Stimulated activated naive CD4-positive, alpha-beta T cell (primary cell): ENCODE measurements around the gene ITLN1.
A peak's percentile ranks its signal among the peaks of the same experiment; 100 is the strongest.

Experiments used
- DNase-seq, 6 experiments: peaks; one replicate each; lab custom pipeline; 2025; lab: John Stamatoyannopoulos, UW

ITLN1 gene

DNA sequence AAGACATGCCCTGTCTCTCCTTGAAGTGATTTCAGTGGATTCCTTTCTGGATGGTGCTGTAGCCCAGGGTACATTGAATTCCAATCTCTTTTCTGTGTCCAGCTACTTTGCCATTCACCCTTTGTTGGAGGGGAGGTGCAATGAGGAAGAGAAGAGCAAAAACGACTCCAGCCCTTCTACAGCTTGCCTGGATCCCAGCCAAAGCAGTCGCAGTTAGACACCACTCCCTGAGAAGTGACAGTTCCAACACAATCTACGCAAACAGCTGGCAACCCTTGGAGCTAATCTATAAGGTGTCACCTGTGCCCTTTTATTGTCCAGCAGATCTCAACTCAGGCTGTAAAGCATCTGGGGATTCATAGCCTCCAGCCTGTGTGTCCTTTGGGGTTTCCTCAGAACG lies 26.9 kb downstream of the ITLN1 start:
- no peak for DNase-seq

DNA sequence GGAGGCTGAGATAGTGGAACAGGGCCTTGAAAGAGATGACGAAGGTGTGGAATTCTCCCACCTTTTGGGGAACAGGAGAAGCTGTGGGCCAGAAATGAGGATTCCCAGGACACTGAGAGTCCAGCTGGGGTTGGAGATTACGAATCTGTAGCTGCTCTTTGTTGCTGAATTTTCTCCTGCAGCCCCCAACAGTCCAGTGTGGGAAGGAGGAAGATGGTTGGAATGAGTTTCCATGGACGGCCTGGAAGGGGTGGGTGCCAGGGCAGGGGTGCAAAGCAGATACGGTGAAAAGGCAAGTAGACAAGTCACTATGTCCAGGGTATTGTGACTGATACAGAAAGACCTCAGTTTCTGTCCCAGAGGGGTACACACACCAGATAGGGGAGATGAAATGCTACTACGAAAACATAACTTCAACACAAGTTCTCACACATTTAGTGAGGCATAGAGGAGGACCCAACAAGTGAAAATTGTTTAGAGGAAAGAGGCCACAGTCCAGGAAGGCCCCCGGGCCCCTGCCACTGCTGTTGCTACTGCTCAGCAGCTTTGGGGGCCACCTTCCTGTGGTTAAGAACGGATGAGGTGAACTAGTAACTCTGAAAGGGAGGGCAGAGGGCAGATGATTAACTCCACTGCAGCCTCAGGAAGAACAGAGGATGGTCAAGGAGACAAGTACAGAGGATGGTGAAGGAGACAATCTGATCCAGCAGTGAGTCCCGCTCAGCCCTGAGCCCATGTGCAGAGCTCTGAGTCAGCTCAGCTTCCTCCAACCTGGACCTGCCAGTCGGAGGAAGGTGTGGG lies 29.6 kb downstream of the ITLN1 start:
- no peak for DNase-seq

DNA sequence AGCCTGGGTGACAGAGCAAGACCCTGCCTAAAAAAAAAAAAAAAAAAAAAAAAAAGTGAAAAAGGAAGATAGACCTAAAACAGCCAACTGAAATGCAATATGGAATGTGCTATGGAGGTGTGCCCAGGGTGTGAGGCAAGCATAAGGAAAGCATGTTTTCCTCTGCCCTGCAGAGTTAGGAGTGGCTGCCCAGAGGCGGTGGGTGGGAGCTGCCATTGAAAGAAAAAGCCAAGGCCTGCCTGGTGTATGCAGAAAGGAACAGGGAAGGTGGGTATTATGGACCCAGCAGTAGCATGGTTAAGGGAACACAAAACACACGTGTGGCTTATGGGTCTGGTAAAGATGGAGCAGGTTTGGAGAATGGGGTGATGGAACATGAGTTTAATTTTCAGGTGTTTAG lies 31.2 kb downstream of the ITLN1 start:
- no peak for DNase-seq

DNA sequence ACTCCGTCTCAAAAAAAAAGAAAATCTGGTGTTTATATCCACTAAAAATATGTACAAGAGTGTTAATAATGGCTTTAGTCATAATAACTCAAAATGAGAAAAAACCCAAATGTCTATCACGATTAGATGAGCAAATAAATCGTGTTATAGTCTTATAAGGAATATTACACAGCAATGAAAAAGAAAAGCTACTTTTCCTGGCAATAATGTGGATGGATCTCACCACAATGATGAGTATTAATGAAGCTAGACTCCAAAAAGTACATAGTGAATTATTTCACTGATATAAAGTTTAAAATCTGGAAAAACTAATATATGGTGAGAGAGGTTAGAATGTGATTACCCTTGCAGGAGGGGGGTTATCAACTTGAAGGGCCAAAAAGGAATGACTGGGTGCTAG lies 32.0 kb downstream of the ITLN1 start:
- DNase-seq: no peak

DNA sequence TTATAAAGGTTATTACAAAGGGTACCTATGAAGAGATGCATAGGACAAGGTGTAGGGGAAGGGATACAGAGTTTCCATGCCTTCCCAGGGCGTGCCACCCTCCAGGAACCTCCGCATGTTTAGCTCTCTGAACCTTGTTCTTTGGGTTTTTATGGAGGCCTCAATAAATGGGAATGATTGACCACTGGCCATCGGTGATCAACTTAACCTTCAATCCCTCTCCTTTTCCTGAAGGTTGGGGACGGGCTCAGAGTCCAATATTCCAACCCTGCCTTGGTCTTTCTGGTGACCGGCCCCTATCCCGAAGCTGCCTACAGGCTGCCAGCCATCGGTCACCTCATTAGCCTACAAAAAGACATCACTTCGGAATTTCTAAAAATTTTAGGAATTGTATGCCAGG lies 34.0 kb downstream of the ITLN1 start:
- no peak for DNase-seq

DNA sequence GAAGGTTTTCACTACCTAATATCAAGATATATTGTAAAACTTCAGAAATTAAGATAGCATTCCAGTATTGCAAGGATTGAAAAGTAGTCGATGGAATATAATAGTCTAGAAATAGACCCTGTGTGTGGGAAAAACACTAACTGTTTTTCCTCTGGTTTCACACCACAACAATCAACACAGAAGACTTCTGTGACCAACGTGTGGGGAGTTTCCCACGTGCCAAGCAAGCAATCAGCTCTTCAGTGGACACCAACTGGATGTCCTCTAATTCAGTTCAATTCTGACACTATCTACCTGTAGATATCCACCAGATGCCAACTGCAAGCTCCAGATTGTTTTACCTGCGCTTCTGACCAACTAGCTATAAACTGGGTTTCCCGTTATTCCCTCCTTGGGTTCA lies 34.4 kb downstream of the ITLN1 start:
- DNase-seq: no peak

DNA sequence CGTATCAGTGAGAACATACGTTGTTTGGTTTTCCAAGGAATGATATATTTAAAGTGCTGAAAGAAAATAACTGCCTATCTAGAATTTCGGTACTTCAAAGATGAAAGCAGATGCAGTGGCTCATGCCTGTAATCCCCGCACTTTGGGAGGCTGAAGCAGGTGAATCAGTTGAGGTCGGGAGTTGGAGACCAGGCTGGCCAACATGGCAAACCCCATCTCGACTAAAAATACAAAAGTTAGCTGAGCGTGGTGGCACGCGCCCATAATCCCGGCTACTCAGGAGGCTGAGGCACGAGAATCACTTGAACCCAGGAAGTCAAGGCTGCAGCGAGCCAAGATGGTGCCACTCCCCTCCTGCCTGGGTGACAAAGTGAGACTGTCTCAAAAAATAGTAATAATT lies 38.7 kb downstream of the ITLN1 start:
- DNase-seq: no peak

DNA sequence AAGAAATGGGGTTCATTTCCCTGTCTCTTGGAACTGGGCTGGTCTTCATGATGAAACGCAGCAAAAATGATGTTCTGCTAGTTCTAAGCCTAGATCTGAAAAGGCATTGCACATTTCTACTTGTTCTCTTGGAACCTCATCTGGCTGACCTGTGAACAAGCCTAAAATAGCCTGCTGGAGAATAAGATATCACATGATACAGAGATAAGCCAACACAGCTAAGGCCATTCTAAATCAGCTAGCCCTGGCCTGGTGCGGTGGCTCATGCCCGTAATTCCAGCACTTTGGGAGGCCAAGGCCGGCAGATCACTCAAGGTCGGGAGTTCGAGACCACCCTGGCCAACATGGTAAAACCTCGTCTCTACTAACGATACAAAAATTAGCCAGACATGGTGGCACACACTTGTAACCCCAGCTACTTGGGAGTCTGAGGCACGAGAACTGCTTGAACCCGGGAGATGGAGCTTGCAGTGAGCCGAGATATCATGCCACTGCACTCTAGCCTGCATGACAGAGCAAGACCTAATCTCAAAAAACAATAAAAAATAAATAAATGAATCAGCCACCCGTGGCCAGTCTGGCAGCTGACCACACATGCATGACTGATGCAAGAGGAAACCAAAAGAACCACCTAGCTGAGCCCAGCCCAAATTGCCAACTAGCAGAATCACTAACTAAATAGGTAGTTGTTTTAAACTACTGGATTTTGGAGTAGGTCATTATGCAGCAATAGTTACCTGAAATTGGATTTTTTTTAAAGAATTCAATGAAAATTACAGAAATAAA lies 40.3 kb downstream of the ITLN1 start:
- no peak for DNase-seq

DNA sequence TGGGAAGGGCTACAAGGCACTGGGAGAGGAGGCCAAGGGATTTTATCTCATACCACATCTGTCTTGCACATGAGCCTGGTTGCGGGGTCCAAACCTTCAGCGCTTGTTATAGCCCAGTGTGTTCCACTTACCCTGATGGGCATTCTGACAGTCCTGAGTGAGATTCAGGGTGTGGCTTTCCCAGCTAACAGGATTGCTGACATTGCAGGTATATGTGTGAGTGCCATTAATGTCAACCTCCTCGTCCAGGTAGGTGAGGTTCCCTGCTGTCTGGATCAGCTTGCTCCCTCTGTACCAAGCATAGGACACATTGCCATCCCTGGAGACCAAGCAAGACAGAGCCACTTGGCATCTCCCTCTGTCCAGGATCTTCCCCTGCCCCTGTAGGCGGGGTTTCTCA lies 43.9 kb downstream of the ITLN1 start:
- no peak for DNase-seq

DNA sequence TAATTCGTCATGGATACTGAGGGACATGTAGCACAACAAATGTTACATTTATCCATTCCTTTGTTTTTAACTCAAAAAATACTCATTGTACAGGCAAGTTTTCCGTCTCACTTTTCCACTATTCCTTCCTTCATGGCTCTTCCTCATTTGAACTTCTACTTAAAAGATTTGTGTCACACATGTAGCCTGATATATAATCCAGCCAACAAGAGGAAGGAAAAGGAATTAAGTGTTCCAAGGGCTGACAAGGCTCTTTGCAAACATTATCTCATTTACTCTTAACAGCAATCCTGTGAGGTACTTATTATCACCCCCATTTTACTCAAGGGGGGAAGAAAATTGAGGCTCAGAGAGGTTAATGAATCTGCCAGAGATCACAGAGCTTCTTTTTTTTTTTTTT lies 45.2 kb downstream of the ITLN1 start:
- DNase-seq: no peak

DNA sequence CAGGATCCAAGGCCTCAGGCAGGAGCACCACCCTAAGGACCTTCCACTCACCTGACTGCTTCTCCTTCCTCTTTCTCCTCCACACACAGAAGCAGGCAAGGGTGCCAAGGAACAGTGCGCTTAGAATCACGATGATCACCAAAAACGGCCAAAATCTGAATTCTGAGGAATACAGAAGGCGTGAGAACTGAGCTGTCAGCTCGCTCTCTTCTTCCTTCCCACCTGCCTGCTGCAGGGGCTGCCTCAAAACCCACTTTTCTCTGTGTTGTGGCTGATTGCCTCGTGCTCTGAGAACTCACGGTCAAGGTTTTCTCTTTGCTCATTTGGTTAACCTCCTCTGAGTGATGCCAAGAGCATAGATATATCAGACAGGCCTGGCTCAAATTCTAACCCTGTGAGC lies 46.1 kb downstream of the ITLN1 start:
- peak in 1 of 6 experiments; percentile 26 for DNase-seq

DNA sequence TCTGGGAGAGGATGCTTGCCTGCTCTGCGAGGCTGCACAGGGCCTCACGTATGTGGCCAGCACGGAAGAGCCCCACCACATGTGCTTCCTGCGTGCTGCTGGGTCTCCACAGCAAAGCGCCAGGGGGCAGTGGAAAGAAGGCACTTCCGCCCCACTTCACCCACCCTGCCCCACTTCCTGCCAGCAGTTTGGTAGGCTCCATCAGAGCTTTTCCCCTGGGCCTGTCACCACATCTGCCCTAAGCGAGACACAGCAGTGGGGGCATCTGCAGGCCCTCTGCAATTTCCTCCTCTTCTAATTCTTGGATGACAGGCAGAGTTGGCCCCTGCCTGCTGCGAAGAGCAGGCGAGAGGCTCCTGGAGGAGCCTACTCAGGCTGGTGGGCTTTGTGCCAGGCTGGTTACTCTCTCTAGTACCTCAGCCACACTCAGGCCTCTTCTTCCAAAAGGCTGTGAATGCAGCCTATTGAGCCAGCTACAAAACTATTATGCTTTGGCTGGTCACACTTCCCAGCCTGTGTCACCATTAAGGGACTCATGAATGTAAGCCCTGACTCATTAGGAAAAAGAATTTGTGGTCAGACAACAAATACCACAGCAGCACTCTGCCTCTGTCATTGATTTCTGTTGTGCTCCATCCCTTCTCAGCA lies 47.3 kb downstream of the ITLN1 start:
- peak; percentile 62 to 90 (median 80) for DNase-seq

DNA sequence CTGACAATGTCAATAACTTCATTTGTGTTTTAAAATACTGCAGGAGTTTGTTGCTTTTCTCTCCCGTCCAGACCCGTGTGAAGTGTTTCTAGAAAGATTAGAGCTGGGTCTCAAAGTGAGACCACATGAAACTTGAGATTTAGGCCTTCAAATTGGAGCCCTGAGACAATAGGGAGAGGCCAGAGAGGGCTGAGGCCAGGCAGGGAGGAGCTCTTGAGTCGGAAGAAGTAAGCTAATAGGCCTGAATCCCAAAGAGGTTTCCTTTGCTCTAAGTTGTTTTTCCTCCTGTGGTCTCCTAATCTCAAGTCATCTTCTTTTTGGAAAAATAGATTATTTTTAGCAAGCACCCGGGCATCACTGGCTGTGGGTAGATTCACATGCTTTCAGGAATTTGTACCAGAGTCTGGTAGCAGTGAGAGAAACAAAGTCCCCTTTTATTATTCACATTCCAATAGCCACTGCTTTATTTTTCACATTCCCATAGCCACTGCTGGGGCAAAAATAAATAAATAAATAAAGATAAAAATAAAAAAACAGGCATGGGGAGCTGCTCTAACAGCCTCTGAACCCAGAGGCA lies 47.9 kb downstream of the ITLN1 start:
- no peak for DNase-seq

DNA sequence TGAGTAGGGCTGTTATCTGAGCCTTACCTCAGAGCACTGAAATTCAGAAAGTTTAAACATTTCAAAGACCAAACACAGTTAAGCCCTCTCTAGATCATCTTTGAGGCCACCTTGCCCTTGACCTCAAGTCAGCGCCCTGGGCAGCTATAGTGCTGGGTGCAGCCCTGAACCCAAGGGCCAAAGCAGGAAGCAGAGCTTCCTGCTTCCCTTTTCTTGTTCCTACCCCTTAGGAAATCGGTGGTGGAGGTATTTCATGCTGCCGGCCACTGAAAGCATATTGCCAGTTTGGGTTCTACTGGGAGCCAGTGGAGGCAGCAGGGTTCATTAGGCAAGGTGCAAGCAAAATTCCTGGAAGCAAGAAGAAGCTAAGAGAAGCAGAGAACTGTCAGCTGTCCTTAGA lies 48.4 kb downstream of the ITLN1 start:
- DNase-seq: no peak

DNA sequence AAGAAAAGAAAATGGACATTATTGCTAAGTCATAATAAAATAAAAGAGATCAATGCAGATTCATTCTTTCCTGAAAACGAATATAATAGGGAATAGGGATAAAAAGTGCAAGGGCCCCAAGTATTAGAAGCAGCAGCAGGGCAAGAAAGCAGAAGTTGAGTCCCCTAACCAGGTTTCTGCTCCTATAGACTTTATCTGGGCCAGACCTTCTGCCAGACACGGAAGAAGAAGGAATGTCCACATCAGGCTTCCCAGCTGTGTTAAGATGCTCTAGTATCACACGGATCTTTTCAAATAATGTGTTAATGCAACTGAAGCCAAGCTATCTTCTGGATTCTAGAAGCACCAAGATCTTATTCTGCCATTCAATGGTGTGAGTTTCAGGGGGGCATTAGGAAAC lies 49.2 kb downstream of the ITLN1 start:
- DNase-seq: no peak

DNA sequence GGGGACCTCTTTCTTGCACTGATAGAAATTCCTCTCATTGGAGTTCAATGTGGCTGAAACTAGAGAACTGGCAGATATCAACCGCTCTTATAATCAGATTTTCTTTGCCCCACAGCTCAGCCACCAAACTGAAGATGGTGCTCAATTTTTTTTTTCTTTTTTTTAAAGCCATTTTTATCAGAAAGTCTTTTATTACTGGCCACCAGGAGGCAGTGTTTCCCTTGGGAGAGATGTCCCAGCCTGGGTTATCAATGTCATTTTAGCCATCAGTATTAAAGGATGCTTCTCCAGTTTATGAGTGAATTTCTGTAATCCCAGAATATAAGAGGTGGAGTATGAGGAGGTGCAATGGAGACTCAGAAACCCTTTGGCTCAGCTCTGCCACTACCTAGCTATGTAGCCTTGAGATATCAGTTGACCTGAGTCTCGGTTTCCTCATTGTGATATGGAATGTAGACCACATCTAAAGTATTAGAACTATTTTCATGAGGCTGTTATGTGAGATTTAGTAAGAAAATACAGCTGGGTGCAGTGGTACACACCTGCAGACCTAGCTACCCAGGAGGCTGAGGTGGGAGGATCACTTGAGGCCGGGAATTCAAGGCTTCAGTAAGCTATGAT lies 49.9 kb downstream of the ITLN1 start:
- peak in 4 of 6 experiments; percentile 23 to 60 (median 28) for DNase-seq

DNA sequence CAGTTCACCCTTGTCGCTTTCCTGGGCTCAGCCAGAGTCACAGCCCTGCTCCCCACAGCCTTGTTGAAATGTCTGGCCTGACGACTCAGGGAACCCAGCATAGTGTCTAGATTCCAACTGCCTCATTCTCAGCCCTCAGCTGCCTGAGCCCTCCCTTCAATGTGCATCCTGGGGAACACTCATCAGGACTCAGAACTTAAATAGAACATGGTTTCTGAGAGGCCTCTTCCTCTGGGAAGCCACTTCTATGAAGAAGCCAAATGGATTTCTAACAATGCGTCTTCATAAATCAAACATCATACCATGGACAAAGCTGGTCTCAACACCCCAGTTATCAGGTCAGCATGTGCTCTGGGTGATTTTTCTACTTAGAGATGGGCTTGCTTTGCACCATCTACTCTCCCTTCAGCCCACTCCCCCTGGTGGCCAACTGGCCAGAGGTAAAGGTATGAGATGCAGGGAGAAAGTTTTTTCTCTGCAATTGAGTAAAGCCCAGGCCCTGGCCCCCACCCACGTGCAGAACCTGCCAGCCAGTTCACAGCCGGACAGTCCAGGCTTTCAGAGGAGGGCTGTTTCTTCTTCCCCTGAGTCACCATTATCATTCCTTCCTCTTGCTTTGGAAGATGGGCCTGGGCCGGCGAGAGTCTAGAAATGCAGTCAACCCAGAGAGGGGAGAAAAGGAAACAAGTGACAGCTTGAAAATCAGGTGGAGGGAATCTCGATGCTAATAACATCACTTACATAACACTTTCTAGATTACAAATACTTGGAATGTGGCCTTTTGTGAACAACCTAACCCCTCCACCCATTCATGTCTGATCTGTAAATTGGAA lies 54.4 kb downstream of the ITLN1 start:
- peak; percentile 20 to 75 (median 66) for DNase-seq

DNA sequence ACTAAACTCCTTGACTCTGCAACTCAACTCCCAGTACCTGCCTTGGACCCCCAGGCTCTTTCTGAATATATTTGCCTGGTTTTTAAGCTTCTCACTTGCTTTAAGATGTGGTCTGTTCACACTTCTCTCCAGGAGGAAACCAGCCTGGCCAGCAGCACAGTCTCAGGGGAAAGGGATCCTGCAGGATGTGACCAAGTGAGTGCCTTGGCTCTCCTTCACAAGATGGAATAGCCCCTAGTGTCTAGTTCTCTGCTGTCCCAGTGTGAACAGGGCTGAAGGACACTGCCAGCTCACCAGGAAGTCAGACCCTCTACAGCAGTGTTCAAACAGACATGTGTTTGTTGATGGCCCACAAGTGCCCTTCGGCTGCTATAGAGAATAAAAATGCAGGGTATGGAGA lies 55.2 kb downstream of the ITLN1 start:
- DNase-seq: no peak

DNA sequence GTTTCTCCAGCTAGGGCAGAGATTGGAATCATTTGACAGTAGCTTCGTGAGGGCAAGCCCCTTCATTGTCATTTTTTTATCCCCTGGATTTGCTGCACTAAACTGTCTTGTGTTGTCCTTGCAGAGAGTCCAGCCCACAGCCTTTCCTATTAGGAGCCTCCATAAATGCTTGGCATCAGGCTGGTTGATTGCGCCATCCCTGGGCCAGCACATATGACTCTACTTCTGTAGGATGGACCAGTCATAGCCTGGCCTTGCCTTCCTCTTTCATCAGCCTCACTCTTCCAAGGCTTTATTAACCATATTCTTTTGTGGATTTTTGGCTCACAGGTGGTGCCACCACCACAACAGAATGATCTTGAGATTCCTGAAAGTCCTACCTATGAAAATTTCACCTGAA lies 57.6 kb downstream of the ITLN1 start:
- DNase-seq: no peak

DNA sequence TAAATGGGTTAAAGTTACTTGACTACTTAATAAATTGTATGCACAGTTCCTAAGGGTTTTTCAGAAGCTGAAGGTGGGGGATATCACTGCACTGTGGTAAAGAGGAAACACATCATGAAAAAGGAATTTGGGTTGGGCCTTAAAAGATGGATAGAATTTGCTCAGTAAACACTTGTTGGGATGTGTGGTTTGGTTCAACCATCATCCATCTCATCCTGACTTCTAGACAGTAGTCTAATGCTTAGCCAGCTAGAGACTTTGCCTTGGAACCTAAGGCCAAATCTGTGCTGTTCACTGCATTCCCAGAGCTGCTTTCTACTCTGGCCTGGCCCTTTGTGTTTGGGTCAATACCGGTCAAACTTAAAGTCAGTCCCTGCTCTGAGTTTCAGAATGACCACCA lies 58.4 kb downstream of the ITLN1 start:
- no peak for DNase-seq
